ENCODE data around the gene ACKR2.

ACKR2 gene

GRCh38 chr3:42884324-42884723 is 75.1 kb downstream of the ACKR2 start:
- no peak for DNase-seq (ENCODE audit: low read depth in 2 of 3, low spot score in 2 of 3)

- DNase-seq (ENCODE audit: low read depth in 2 of 3, low spot score in 2 of 3): no peak
Measured at GRCh38 chr3:42886294-42886822, 77.1 kb downstream of the ACKR2 start.

GRCh38 chr3:42887084-42887483 is 77.8 kb downstream of the ACKR2 start:
- DNase-seq (ENCODE audit: low read depth in 2 of 3, low spot score in 2 of 3): no peak

GRCh38 chr3:42891042-42891441 is 81.8 kb downstream of the ACKR2 start:
- DNase-seq (ENCODE audit: low read depth in 2 of 3, low spot score in 2 of 3): no peak

- no peak for DNase-seq (ENCODE audit: low read depth in 2 of 3, low spot score in 2 of 3)
Measured at GRCh38 chr3:42892169-42892568, 82.9 kb downstream of the ACKR2 start.

- DNase-seq (ENCODE audit: low read depth in 2 of 3, low spot score in 2 of 3): no peak
Measured at GRCh38 chr3:42892807-42893206, 83.6 kb downstream of the ACKR2 start.

- DNase-seq (ENCODE audit: low read depth in 2 of 3, low spot score in 2 of 3): no peak
Measured at GRCh38 chr3:42894698-42895579, 85.7 kb downstream of the ACKR2 start.

GRCh38 chr3:42895580-42895868 is 86.3 kb downstream of the ACKR2 start:
- no peak for DNase-seq (ENCODE audit: low read depth in 2 of 3, low spot score in 2 of 3)

- no peak for DNase-seq (ENCODE audit: low read depth in 2 of 3, low spot score in 2 of 3)
Measured at GRCh38 chr3:42898896-42899675, 89.8 kb downstream of the ACKR2 start.

GRCh38 chr3:42900226-42901072 is 91.2 kb downstream of the ACKR2 start:
- DNase-seq (ENCODE audit: low read depth in 2 of 3, low spot score in 2 of 3): no peak

GRCh38 chr3:42901073-42901415 is 91.8 kb downstream of the ACKR2 start:
- no peak for DNase-seq (ENCODE audit: low read depth in 2 of 3, low spot score in 2 of 3)

- DNase-seq (ENCODE audit: low read depth in 2 of 3, low spot score in 2 of 3): no peak
Measured at GRCh38 chr3:42902257-42902656, 93.0 kb downstream of the ACKR2 start.

- no peak for DNase-seq (ENCODE audit: low read depth in 2 of 3, low spot score in 2 of 3)
Measured at GRCh38 chr3:42904076-42904475, 94.8 kb downstream of the ACKR2 start.

- DNase-seq (ENCODE audit: low read depth in 2 of 3, low spot score in 2 of 3): no peak
Measured at GRCh38 chr3:42905740-42906069, 96.5 kb downstream of the ACKR2 start.

GRCh38 chr3:42906070-42906847 is 97.0 kb downstream of the ACKR2 start, which contains the start of gene ZNF662:
ZNF662 (plus strand) TSS chr3:42906142; CDS start chr3:42908115, 1,973 bp downstream.
- DNase-seq (ENCODE audit: low read depth in 2 of 3, low spot score in 2 of 3): peak in 2 of 3 experiments; percentile 11 to 18

- no peak for DNase-seq (ENCODE audit: low read depth in 2 of 3, low spot score in 2 of 3)
Measured at GRCh38 chr3:42906848-42907183, 97.6 kb downstream of the ACKR2 start.

- DNase-seq (ENCODE audit: low read depth in 2 of 3, low spot score in 2 of 3): no peak
Measured at GRCh38 chr3:42908675-42909074, 99.4 kb downstream of the ACKR2 start.

GRCh38 chr3:42911551-42911950 is 102.3 kb downstream of the ACKR2 start:
- DNase-seq (ENCODE audit: low read depth in 2 of 3, low spot score in 2 of 3): no peak

- DNase-seq (ENCODE audit: low read depth in 2 of 3, low spot score in 2 of 3): no peak
Measured at GRCh38 chr3:42914771-42915515, 105.7 kb downstream of the ACKR2 start.

Measured in activated CD8-positive, alpha-beta memory T cell treated with anti-CD3 and anti-CD28 coated beads for 48 hours (primary cell).